ENCODE measurements around the gene PPIG. TPM values are rescaled to one million over a fixed set of nuclear protein-coding genes. Genes with fewer than 3 reads are reported as not detected.

Gene PPIG
- total RNA-seq, 2 donors from 2014 or later, result 23.5 to 28.4 TPM

GRCh38 chr2:169667583-169667982 lies 83.4 kb downstream of the PPIG start:
- H3K4me3 ChIP-seq, result no peak overlapping the region
- no peaks in the 10 kb centered on the region for H3K9me3 ChIP-seq
- no peak overlapping the region for H3K27ac ChIP-seq
- no peaks in the 10 kb centered on the region for H3K27me3 ChIP-seq
- TF ChIP-seq CTCF (IDR thresholded peaks at IDR 0.05), result no peak
- H3K36me3 ChIP-seq, result no peaks in the 10 kb centered on the region
- DNase-seq (ENCODE audit: low spot score), result no peak
- no peaks in the 10 kb centered on the region for H3K4me1 ChIP-seq

- no peak for DNase-seq (ENCODE audit: low spot score)
- TF ChIP-seq CTCF (IDR thresholded peaks at IDR 0.05), result no peak
- Histone ChIP-seq H3K9me3 (no peaks in the 10 kb centered on the region), H3K4me3 (no peak overlapping the region), H3K27me3 (no peaks in the 10 kb centered on the region), H3K36me3 (no peaks in the 10 kb centered on the region), H3K27ac (no peak overlapping the region), H3K4me1 (no peaks in the 10 kb centered on the region)
Observed at GRCh38 chr2:169670215-169670651, 86.1 kb downstream of the PPIG start.

- Histone ChIP-seq H3K4me1 (no peaks in the 10 kb centered on the region), H3K36me3 (no peaks in the 10 kb centered on the region), H3K4me3 (no peak overlapping the region), H3K27me3 (no peaks in the 10 kb centered on the region), H3K9me3 (no peaks in the 10 kb centered on the region), H3K27ac (no peak overlapping the region)
- DNase-seq (ENCODE audit: low spot score), result no peak
- TF ChIP-seq CTCF (IDR thresholded peaks at IDR 0.05), result no peak
Observed at GRCh38 chr2:169670937-169671336, 86.8 kb downstream of the PPIG start.

GRCh38 chr2:169672406-169672805 lies 88.3 kb downstream of the PPIG start:
- H3K36me3 ChIP-seq, result no peaks in the 10 kb centered on the region
- H3K27me3 ChIP-seq, result no peaks in the 10 kb centered on the region
- no peak overlapping the region for H3K27ac ChIP-seq
- H3K4me3 ChIP-seq, result no peak overlapping the region
- no peak for DNase-seq (ENCODE audit: low spot score)
- TF ChIP-seq CTCF (IDR thresholded peaks at IDR 0.05), result no peak
- no peaks in the 10 kb centered on the region for H3K4me1 ChIP-seq
- H3K9me3 ChIP-seq, result no peaks in the 10 kb centered on the region

- Histone ChIP-seq H3K27ac (no peak overlapping the region), H3K9me3 (no peaks in the 10 kb centered on the region), H3K4me3 (no peak overlapping the region), H3K4me1 (no peaks in the 10 kb centered on the region), H3K36me3 (no peaks in the 10 kb centered on the region), H3K27me3 (no peaks in the 10 kb centered on the region)
- DNase-seq (ENCODE audit: low spot score), result no peak
- TF ChIP-seq CTCF (IDR thresholded peaks at IDR 0.05), result no peak
Observed at GRCh38 chr2:169673106-169673505, 89.0 kb downstream of the PPIG start.

GRCh38 chr2:169673921-169674320 lies 89.8 kb downstream of the PPIG start:
- Histone ChIP-seq H3K4me1 (no peaks in the 10 kb centered on the region), H3K4me3 (no peak overlapping the region), H3K27ac (no peak overlapping the region), H3K27me3 (no peaks in the 10 kb centered on the region), H3K9me3 (no peaks in the 10 kb centered on the region), H3K36me3 (no peaks in the 10 kb centered on the region)
- DNase-seq (ENCODE audit: low spot score), result no peak
- no peak for TF ChIP-seq CTCF (IDR thresholded peaks at IDR 0.05)
